HG03095 (cell line): Measurements from ENCODE around the gene DBNL.

Experiments
- ATAC-seq: cut with Tn5 transposase; IDR thresholded peaks from one replicate; pipeline ENCODE4 v1.9.1; 2021; ENCODE audit warnings: moderate library complexity; ENCODE audit not compliant: unreplicated experiment

The DBNL gene

DNA sequence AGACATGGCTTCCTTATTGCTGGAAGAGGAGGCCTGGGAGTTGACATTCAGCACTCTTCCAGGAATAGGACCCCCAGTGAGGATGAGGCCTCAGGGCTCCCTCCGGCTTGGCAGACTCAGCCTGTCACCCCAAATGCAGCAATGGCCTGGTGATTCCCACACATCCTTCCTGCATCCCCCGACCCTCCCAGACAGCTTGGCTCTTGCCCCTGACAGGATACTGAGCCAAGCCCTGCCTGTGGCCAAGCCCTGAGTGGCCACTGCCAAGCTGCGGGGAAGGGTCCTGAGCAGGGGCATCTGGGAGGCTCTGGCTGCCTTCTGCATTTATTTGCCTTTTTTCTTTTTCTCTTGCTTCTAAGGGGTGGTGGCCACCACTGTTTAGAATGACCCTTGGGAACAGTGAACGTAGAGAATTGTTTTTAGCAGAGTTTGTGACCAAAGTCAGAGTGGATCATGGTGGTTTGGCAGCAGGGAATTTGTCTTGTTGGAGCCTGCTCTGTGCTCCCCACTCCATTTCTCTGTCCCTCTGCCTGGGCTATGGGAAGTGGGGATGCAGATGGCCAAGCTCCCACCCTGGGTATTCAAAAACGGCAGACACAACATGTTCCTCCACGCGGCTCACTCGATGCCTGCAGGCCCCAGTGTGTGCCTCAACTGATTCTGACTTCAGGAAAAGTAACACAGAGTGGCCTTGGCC, 16.6 kb downstream of the DBNL start:
- ATAC-seq = no peak

DNA sequence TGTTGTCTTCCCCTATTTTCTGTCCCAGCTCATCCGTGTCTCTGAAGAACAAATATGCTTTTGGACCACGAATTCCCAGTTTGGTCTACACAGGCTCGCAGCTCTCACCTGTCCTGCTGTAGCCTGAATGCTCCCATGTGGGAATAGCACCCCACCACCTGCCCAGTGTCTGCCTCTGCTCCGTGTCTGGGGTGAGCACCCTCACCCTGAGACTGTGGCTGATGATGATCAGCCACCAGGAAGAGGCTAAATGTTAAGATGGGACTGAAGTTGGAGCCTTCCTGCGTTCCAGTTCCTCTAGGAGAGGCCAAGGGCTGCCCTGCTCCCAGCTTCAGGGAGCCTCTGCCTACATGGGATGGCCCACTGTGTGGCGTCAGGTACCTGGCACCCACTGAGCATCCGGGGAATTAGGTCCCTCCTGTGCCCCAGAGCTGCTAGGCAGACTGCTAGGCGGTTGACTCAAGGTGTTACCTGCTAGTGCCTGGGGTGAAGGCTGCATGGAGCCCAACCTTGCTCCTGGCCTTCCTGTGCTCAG, 17.2 kb downstream of the DBNL start:
- ATAC-seq = no peak

DNA sequence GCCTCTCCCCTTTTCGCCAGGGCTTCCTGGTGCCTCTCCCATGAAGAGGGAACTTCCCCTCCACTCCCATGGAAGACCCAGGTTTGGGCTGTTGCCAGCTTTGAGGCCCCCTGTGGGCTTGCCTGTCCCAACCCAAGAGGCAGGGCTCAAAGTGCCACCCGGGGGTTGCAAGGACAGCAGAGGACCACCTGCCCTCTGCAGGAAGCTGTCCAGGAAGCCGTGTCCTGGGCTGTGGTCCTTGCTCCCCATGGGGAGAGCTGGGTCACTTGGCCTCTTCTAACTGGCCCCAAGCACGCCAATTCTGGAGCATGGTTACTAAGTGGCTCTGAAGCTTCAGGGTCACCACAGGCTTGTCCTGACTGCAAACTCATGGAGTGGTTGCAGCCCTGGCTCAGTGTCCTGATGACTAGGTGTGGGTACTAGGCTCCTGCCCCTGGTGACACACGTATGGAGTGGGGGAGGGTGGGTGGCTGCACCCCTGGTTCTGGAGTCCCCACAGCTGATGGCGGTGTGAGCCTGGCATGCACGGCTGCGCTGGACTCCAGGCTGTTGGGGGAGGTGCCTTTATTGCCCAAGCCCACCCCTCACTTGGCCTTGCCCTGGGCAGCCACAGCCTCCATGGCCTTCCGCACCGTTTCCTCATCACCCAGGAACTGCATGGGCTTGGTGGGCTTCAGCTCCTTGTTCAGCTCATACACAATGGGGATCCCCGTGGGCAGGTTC, 17.8 kb downstream of the DBNL start:
- no peak for ATAC-seq

DNA sequence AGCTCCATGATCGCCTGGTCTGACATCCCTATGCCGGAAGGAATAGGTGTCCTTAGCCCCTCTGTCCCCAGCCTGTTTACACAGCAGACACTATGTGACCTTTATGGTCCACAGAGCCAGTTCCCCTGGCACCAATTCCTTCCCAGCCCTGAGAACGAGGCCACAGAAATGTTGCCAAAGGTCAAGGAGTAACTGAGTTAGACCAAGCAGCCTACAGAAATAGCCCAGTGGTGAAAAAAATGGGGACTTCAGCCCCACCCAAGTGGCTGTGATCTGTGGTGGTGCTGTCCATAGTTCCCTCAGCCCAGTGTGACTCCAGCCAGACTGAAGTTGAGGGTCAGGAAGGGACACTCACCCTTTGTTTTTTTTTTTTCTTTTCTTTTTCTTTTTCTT, 18.4 kb downstream of the DBNL start:
- no peak for ATAC-seq

DNA sequence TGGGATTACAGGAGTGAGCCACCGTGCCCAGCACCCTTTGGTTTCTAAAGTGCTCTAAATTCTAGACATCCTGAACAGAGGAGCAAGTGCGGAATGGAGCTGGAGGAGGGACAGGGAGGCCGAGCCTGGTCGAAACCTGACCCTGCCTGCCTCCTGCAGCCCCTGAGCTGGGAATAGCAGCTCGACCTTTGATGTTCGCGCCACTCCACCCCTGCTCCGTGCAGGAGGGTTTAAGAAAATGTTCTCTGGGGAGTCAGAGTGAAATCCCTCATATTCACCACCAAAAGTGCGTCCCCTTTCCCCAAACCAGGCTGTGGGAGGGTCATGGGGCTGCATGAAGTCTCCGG, 19.0 kb downstream of the DBNL start:
- no peak for ATAC-seq

DNA sequence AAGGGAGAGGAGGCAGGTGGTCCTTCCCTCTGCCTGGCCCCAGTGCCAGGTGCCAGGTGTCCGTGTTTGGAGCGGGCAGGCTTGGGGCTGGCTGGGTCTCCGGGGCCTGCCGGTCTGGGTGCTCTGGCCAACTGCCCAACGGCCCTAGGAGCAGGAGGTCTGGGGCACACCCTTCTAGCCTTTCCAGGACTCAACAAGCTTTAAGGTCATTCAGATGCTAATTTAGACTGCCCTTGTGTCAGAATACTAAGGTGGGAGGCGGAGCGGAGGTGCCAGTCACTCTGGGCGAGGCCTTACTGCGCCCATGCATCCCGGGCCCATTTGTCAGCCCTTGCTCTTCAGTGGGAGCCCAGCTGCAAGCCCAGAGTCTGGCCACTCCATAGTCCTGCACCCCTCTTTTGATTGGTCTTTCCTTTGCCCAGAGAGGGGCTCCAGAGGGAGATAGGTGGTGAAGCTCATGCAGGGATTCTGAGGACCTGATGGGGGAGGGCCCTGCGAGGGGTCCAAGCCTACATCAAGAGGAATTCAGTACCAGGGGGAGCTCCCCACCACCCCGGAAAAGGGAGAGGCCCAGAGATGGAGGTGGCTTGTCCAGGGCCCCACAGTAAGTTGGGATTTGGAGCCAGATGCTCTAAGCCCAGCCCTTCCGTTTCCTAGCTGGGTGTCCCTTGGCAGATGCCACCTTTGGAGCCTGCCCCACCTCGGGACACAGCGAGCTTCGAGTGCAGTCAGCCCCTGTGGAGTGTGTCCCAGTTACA, 19.6 kb downstream of the DBNL start:
- ATAC-seq = no peak

DNA sequence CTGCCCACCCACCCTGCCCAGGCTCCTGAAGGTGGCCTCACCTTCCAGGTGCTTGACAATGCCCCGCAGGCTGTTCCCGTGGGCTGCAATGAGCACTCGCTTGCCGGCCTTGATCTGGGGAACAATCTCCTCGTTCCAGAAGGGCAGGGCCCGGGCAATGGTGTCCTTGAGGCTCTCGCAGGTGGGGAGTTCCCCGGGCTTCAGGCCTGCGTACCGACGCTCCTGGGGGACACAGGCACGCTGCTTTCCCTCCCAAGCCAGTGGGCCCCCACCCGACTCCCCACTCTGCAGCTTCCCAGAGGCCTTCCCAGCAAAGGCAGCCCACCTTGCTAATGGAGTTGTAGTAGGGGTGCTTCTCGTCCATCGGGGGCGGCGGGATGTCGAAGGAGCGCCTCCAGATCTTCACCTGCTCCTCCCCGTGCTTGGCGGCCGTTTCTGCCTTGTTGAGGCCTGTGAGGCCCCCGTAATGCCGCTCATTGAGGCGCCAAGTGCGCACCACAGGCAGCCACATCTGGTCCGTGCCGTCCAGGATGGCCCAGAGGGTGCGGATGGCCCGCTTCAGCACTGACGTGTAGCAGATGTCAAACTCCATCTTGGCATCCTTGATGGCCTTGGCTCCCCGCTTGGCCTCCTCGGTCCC, 20.4 kb downstream of the DBNL start:
- no peak for ATAC-seq

DNA sequence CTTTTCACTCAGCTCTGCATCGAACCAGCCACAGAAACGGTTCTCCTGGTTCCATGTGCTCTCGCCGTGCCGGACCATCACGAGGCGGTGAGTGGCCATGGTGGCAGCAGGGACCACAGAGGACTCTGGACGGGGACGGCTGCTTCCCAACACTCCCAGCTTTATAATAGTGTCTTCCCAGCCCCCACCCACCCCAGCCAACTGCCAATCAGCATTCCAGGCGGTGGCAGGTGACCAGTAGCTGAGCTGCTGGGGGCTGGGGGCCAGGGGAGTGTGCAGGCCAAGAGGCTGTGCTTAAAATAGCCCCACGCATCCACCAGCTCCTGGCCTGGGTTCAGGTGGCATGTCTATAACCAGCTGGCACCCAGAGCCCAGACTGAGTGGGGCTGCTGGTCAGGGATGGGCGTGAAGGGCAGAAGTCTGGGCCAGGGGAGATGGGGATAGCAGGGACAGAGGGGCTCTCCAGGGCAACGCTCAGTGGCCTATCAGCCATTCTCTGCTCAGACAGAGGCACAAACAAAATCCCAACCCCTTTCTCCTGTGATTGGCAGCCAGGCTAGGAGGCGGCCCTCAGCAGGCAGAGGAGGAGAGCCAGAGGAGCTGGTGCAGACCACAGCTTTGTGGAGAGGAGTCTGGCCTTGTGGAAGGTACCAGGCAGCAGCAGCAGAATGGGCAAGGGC, 21.1 kb downstream of the DBNL start, which contains the start of gene PGAM2:
Gene PGAM2 (minus strand): TSS at position 137 of the 680 bp plus-strand sequence. CDS start 38 bp downstream, at position 99.
- ATAC-seq = no peak

DNA sequence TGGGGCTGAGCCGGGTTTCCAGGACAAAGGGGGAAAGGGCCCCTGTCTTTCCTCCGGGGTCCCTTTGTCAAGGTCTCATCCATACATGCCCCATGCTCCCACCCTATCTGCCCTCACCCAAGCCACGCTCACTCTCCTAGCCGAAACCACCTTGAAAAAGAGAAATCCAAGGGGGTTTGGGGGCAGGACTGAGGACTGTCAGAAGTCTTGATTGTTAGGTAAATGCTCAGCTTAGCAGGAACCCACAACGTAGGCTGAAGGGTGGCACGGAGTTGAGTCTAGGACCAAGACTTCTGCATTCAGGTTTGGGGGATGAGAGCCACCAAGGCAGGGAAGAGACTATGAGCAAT, 21.6 kb downstream of the DBNL start:
- no peak for ATAC-seq

DNA sequence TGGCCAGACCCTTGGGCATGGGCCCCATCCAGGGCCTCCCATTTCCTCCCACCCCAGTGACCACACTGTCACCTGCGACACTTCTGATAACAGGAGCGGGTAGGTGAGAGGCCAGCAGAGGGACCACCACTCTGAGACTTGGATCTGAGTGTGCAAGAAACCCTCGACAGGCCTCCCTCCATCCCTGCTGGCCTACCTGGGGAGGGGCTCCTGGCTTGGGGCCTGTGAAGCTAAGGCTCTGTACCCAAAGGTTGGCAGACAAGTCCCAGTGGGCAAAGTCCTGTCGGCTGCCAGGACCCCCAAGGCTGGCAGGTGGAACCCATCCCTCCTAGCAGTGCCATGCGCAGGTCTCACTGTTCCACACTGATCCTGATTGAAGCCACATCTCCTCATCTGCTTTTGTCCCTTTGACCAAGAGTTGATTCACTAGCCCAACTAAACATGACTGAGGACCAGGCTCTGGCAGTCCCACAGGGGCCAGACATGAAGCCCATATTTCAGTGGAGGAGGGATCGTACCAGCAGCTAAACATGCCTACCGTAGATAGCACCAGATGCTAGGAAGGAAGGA, 22.1 kb downstream of the DBNL start:
- ATAC-seq = no peak

DNA sequence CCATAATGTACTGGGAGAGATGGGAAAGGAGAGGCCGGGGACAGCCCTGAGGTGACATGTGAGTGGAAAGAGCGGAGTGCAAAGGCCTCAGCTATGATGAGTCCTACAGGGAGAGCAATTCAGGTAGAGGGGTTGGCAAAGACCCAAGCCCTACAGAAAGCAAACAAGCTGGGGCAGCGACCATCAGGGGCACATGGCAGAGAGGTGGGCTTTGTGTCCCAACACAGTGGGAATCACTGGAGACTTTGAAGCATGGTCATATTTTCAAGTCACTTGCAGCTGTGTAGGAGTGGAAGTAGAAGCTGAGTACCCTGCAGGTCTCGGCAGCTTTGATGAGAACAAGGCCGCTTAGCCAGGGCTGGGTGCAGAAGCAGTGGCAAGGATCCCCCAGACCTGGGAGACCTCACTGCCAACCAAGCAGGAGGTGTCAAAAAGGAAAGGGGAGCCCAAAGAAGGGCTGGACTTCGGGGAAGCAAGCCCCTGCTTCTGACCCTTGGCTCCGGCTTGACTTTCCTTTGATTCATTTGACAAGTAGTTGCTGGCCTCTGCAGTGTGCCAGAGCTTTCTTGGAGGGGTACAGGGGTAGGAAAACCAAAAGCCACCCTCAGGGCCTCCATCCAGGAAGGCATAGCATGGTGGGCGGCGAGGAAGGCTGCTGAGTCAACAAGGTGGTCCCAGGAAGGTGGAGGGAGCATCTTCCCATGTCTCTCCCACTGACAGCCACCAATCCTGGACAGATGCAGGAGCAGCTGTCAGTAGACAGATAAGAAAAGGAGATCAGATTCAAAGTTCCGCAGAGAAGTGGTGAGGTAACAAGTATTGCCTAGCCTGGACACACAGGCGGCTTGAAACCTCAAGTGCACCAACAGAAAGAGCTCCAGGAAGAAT, 22.8 kb downstream of the DBNL start:
- no peak for ATAC-seq

DNA sequence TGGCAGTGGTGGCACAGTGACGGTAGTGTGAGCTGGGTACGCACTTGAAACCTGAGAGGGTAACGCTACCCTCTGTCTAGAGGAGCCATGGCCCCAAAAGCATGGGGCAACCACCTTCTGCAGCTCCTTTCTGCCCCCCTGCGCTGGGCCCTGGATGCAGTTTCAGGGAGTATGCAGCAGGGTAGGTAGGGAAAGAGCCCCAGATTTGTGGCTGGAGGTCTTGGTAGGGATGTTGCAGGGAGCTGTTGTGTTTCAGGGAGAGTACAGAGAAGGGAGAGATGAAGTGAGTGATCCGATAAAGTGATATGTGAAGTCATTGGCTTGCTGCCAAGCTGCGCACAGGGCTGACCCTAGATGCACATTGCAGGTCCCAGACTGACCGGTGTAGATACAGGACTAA, 23.6 kb downstream of the DBNL start:
- no peak for ATAC-seq

DNA sequence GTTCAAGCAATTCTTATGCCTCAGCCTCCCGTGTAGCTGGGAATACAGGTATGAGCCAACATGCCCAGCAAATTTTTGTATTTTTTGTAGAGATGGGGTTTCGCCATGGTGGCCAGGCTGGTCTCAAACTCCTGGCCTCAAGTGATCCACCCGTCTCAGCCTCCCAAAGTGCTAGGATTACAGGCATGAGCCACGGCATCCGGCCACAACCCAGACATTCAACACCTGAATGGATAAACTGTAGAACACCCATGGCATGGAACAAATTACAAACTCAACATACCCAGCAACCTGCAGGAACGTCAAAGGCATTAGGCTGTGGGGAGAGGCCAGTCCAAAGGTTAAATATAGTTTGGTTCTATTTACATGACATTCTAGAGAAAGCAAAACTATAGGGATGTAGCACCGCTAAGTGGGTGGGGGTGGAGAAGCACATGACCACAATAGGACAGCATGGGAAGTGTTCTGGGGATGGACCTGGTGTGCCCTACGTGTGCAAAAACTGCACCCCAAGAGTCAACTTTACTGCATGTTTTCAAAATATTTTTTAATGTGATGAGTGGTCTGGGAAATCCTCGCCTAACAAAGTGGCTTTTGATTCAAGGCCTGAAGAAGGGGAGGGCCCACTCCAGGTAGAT, 27.3 kb downstream of the DBNL start:
- ATAC-seq = no peak

DNA sequence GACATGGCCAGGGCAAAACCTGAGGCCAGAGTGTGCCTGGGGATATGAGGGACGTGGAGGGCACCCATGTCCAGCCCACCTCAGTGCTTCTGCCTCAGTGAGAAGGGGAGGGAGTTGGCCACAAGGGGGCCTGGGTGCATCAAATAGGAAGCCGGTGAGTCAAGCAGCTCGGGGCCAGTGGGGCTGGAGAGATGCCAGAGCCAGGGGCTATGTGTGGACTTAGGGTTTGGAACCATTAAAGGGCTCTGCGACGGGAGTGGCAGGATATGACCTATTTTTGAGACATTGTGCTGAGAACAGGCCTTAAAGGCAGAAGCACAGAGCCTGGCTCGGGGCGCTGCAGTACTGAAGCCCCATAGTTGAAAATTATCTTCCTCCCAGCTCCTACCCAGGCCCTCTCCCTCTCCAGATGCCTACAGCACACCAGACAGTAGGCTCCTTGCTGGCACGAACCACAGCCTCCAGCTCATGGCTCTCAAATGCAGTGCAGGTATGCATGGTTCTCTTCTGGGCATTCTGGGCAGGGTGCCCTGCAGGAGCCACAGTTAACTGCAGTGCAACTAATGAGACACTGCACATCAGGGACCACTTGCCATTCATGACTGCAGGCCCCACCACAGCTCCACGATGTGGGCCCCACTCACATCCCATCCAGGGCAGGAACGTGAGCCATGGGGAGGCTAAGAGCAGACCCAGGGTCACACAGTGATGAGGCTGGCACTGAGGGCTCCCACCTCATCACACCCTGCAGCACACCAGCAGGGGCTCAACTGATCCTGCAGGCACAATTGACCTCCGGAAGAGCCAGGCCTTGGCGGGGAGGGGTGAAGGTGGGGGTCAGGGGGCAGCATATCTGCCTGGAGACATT, 28.1 kb downstream of the DBNL start:
- no peak for ATAC-seq

DNA sequence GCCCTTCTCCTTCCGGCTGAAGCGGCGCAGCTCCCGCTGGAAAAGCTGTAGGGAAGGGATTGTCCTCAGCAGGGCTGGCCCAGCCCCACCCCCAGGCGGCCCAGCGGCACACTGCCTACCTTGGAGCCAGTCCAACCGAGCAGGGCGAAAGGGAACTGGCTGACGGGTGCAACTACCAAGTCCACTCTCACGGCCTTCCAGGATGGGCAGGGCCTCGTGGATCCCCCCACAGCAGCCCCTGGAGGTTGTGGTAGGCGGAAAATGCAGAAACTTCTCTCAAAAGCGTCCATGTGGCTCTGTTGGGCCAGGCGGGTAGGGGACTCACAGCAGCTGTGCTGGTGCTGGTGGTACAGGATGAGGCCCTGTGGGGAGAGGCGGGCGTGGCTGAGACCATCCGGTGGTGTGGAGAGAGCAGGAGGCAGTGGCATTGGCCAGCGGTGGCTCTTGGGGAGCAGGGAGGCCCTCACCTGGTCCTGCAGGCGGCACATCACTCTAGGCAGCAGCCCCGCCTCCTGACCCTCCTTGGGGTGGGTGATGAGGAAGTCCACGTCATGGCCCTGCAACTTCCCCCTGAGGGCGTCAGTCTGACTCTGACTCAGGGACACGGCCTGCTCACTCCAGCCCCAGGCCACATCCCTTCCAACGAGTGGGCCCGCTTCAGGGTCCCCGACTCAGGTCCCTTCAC, 29.3 kb downstream of the DBNL start:
- no peak for ATAC-seq

DNA sequence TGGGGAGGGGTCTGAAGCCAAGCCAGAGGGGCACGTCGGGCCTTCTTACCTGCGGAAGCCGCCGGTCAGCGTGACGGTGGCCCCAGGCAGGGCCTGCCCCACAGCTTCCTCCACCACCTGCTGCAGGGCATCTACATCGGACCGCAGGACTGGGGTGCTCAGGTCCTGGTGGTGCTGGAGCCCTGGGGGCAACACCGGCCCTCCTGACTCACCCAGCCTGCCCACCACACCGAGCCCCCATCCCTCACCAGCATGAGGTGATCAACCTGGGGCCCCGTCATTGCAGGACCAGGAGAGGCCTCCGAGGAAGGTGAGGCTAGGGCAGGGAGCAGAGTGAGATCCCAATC, 29.8 kb downstream of the DBNL start:
- no peak for ATAC-seq

DNA sequence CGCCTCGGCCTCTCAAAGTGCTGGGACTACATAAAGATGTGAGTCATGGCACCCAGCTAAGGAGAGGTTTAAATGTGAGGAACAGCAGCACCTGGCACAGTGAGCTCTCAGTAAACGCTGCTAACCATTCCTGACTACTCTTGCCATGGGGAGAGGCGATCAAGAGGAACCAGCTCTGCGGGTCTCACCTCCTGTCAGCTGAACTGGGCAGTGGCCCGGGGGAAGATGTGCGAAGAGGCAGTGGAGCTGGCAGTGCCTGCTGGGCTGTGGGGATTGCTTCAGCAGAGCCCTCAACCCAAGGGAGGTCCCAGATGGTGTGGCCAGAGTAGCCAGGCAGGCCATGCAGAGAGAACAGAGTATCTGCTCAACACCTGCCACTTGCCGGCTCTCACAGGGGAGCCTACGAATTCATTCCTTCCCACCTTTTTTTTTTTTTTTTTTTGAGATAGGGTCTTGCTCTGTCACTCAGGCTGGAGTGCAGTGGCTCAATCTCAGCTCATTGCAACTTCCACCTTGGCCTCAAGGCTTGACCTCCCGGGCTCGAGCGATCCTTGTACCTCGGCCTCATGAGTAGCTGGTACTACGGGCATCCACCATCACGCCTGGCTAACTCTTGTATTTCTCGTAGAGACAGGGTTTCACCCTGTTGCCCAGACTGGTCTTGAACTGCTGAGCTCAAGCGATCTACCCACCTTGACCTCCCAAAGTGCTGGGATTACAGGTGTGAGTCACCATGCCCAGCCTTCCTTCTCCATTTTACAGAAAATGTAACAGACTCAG, 31.0 kb downstream of the DBNL start:
- ATAC-seq = no peak
